ENCODE measurements around the gene TMEM63C.

TMEM63C gene

GRCh38 chr14:77224212-77224611 is 42.6 kb downstream of the TMEM63C start:
- DNase-seq, result no peak

GRCh38 chr14:77225254-77225653 is 43.7 kb downstream of the TMEM63C start:
- DNase-seq, result no peak

DNA sequence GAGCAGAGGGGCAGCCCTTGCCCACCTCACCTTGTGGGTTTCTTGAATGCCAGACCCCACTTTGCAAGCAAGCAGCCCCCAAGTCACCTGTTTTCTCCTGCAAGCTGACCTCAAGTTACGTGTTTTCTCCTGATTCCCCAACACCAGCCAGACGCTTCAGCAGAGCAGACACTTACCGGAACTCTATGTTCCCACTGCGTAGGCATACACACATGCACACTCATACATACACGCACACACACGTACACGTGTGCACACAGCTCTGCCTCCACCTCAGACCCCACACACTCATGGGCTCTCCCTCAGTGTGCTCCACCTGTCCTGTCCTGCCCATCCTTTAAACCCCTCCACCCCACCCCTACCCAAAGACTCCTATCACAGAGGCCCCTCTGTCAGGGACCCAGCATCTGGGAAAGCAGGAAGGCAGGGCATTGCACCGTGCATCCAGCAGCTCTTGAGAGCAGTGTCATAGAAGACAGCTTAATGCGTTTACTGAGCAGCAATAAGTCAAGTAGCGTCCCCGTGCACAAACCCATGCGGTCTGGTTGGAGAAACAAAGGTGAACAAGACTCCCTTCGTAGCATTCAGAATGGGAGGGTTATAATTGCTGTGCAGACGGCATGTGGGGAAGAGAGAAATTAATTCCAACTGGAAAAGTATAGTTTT is 44.4 kb downstream of the TMEM63C start:
- no peak for DNase-seq

DNA sequence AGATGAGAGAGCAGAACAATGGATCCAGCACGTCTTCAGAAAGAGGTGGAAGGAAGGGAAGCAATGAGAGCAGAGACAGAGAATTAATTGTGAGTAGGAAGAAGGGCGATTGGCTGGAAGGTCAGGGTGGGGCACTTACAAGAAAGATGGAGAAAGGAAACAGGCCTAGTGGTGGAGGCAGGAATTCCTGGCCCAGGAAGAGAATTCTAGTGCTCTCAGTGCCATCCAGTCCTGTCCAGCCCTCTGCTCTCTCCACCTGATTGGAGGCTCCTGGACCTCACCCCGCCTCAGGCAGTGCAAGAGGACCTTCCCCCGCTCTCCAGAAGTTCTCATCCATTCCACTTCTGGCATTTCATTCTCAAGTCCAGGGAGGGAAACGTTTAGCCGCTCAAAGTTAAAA is 46.5 kb downstream of the TMEM63C start:
- DNase-seq, result no peak

DNA sequence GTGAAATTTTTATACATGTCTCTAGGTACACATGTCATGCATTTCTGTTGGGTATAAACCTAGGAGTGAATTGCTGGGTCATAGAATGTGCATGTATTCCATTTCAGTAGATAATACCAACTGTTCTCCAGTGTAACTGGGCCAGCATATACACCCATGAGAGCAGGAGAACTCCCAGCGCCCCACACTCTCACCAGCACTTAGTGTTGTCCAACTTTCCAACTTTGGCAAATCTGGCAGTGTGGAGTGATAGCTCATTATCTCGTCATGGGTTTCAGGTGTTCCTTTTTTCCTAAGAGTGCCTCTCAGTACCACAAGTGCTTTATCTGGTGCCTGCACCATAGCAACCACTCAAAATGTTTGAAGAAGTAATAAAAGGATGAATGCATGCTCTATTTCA is 49.3 kb downstream of the TMEM63C start:
- DNase-seq, result no peak

GRCh38 chr14:77231721-77232120 is 50.1 kb downstream of the TMEM63C start:
- no peak for DNase-seq

DNA sequence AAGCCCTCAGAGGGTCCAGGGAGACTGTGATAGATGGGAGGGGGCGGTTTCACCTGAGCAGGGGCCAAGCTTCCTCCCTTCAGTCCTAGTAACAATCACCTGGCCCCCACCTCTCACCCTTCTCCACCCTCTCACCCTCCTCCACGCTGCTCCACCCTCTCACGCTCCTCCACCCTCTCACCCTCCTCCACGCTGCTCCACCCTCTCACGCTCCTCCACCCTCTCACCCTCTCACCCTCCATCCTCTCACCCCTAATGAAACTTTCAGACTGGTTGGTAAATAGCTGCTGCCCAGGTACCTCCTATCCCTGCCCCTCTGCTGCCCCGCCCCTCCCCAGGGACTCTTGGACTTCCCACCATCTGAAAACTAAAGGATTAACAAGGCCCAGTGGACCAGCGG is 55.2 kb downstream of the TMEM63C start:
- DNase-seq, result no peak

DNA sequence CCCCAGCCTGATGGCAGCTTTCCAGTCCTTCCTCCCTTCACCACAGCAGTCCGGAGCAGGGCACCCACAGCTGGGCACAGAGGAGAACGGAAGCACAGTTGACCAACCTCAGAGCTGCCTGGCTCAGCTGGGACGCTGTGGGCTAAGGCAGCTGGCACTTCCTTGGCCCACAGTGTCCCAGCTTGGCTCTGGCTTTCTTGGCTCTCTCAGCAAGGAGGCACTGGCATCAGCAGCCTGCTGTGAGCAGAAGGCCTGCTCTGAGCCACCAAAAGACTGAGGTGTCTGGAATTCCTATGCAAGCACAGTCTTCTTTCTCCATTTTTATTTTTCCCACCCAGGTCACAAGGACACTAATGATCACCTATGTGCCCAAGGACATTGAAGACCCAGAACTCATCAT is 56.8 kb downstream of the TMEM63C start:
- DNase-seq, result no peak

- DNase-seq, result no peak
Observed at GRCh38 chr14:77238996-77239395, 57.4 kb downstream of the TMEM63C start.

- DNase-seq, result no peak
Observed at GRCh38 chr14:77239412-77239811, 57.8 kb downstream of the TMEM63C start.

GRCh38 chr14:77240336-77240915 is 58.8 kb downstream of the TMEM63C start:
- DNase-seq, result no peak

DNA sequence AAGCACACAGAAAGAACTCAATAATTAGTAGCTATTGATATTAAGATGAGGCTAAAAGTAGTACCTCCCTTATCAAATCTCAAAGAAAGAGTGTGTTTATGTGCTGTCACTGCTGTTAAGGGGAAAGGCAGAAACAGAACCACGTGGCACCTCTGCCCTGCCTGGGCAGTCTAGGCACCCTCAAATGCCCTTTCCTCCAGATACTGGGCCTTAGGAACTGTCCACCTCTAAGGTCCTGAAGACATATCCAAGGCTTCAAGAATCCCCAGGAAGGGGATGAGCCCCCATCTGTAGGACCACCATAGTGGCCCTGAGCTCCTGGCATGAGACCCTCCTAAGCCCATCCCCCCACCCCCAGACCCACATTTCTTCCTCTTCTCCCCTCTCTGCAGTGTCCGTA is 60.4 kb downstream of the TMEM63C start:
- DNase-seq, result no peak

DNA sequence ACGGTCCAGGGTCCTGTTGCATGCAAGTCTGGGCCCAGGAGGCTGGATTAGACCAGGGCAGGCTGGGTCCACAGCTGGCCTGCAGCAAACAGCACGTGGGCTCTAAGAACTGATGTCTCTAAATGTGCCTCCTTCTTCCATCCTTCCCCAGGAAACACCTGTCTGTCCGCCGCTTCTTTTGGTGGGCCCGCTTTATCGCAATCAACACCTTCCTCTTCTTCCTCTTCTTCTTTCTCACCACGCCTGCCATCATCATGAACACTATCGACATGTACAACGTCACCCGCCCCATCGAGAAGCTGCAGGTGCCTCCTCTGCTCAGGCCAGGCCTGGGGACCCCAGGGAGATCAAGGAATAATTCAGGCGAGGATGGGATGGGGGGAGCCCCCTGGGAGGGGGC is 61.2 kb downstream of the TMEM63C start:
- no peak for DNase-seq

DNA sequence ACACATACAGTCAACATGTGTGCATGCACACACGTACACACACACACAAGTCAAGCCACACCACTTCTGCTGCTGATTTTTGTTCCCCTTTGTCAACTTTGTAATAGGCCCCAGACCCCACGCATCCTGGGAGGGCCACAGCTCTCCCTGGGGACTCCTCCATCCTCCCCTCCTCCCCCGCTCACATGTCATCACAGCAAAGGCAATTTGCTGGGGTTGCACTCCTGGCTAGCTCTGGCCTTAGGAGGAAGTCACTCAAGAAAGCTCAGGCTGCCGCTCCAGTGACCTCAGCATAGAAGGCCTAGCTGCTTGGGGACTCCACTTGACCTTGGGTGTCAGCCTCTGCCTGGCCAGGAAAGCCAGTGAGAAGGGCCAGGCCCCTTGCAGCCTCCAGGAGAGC is 62.3 kb downstream of the TMEM63C start:
- no peak for DNase-seq

- no peak for DNase-seq
Observed at GRCh38 chr14:77245820-77246219, 64.2 kb downstream of the TMEM63C start.

GRCh38 chr14:77246784-77247183 is 65.2 kb downstream of the TMEM63C start:
- DNase-seq, result no peak

DNA sequence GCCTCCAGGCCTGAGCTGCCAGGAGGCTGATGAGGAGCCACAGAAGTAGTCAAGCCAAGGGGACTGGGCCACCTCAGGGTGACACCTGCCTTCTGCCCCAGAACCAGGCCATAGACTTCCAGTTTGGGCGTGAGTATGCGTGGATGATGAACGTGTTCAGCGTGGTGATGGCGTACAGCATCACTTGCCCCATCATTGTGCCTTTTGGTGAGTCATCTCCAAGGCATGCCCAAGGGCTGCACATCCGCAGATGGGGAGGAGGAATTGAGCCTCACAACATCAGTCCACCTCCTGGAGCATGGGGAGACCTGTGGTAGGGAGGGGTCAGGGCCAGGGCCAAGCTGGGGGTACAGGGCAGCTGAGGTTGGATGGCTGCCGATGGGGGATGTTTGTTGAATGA is 67.1 kb downstream of the TMEM63C start:
- DNase-seq, result no peak

- no peak for DNase-seq
Observed at GRCh38 chr14:77249286-77249685, 67.7 kb downstream of the TMEM63C start.

DNA sequence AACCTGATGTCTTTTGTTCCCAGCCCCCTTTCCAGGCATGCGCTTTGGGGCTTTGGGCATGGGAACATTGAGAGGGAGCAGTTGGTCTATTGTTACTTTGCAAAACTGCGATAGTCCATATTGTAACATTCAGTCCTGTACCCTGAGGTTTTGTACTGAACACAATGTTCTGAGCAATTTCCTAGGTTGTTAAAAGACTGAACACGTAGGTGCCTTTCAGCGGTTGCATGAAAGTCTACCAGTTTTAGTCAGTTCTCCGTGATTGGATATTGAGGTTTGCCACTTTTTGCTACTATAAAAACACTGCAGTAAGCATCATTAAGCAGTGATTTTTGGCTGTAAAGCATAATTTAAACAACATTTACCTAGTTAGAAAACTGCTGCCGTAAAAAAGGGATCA is 69.3 kb downstream of the TMEM63C start:
- DNase-seq, result no peak

DNA sequence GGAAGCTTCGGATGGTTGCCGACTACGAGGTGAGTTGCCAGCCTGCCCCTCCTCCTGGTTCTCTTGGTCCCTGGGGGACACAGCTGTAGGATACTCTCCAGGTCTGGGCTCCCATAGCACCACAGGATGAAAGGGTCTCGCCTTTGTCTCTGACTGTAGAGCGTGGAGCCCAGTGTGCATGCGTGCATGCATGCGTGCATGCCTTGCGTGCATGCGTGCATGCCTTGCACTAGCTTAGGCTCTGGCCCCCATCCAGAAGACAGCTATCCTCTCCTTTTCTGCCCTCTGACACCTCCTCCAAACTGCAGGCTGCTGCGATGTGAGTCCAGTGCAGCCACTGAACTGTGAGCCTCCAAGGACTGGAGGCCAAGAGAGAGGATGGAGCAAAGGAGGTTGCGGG is 70.3 kb downstream of the TMEM63C start:
- DNase-seq, result no peak

DNA sequence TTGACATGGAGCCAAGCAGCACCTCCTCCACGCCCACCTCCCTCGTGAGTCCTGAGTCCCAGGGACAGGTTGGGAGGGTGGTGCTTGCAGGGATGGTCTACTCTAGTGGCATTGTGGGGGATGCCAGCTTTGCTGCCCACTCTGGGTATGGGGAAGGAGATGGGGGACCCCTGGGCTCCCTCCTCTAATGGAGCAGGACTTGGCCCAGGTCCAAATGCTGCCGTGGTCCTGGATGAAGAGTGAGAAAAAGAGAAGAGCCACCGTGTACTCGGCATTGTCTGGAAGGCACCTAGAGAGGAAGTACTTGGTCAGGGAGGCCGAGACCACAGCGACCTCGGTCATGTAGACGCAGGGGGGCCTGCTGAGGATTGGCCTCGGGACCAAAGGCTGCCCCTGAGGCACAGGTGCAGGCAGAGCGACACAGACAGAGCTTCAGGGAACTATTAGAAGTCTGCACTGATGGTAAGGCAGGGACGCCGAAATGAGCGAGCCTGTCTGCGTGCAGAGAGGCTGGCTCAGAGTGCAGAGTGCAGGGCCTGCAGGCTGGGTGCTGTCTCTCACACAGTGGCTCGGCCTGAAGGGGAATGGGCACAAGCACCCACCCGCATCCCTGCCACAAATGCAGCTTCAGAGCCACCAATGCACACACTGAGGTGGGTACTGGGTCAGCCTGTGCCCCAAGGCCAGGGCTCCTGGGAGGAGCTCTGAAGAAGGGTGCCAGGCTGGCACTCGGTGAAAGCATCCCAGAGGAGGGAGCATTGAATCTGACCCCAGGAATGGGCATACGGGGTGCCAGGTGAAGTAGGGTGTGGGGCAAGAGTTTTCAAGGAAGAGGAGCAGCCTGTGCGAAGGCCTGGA is 72.0 kb downstream of the TMEM63C start:
- DNase-seq, result no peak

- no peak for DNase-seq
Observed at GRCh38 chr14:77256694-77257093, 75.1 kb downstream of the TMEM63C start.

DNA sequence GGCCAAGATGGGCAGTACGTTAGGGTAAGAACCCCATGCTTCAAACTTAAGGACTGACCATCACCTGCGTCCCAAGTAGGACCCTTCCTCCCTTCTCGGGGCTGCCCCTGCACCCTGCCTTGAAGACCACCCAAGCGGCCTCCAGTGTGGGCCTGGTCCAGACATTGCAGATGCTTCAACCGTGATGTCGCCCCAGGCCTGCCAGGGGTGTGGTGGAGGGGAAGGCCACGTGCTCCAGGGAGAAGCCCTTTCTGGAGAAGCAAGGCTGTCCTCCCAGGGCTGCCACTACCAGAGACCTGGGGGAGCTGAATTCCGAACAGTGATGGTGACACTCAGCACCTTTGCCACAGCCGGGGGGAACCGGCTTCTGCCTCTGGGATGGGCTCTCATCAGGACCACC is 76.1 kb downstream of the TMEM63C start:
- DNase-seq, result no peak

DNA sequence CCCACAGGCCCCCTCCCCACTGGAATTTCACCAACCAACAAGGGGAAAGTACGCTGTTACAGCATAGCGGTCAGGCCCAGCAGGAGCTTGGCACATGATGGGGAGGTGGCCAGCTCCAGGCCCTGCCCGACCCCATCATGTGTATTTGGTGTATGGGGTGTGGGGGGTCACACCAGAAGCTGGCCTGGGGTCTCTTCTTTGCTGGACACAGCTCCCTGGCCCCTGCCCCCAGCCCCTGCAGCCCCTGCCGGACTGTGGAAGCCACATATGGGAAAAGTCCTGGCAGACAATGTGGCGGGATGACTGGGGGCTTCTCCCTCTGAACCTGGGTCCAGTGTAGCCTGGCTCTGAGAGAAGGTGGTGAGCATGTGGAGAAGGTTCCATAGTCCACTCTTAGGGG is 77.0 kb downstream of the TMEM63C start:
- DNase-seq, result no peak

Measured in CD4-positive, alpha-beta T cell treated with Interleukin-17A for 1 hour (primary cell).